Cardiac fibroblast (primary cell): ENCODE measurements around the gene SEC14L6.

Experiments used
- DNase-seq, 2 donors: peaks; one replicate each; pipeline versions ENCODE4 v3.0.0 to v3.0.0-alpha.2; 2010; ENCODE audit warnings: low read depth in 2 of 2
- H3K4me3 ChIP-seq, 2 donors: replicated peaks in 1 of 2; 1 replicate in 1 of 2; 2 replicates in 1 of 2; pipeline ENCODE4 v1.5.1; 2011; ENCODE audit warnings: low read depth in 2 of 2, low read length in 2 of 2, mild to moderate bottlenecking in 2 of 2, moderate library complexity in 1 of 2
- TF ChIP-seq, protein P1 (sequence below): IDR thresholded peaks from one replicate; pipeline ENCODE4 v1.5.1; 2011; ENCODE audit warnings: low read depth, mild to moderate bottlenecking, low read length, inconsistent platforms

Gene SEC14L6

DNA sequence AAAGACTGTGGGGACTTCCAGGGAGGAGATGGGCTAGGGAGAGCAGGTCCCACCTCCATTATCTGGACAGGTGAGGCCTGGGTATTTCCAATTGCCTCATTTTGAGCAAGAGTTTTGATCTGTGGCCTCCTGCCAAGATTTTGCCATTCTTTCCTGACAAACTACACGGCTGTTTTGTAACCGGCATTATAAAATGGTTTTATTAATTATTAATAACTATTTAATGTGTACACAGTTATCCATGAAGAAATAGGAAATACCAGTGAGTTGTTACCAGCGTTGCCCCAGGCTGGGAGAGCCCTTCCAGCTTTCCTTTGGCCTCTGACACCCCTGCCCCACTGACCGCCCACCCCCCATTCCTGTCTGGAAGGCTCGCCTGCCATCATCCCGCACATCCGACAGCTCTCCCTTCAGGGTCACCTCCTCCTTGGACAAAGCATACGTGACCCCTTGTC, 59.9 kb downstream of the SEC14L6 start:
- DNase-seq: no peak
- no peak overlapping the region for H3K4me3 ChIP-seq
- TF ChIP-seq, protein P1, sequence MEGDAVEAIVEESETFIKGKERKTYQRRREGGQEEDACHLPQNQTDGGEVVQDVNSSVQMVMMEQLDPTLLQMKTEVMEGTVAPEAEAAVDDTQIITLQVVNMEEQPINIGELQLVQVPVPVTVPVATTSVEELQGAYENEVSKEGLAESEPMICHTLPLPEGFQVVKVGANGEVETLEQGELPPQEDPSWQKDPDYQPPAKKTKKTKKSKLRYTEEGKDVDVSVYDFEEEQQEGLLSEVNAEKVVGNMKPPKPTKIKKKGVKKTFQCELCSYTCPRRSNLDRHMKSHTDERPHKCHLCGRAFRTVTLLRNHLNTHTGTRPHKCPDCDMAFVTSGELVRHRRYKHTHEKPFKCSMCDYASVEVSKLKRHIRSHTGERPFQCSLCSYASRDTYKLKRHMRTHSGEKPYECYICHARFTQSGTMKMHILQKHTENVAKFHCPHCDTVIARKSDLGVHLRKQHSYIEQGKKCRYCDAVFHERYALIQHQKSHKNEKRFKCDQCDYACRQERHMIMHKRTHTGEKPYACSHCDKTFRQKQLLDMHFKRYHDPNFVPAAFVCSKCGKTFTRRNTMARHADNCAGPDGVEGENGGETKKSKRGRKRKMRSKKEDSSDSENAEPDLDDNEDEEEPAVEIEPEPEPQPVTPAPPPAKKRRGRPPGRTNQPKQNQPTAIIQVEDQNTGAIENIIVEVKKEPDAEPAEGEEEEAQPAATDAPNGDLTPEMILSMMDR: no peak

DNA sequence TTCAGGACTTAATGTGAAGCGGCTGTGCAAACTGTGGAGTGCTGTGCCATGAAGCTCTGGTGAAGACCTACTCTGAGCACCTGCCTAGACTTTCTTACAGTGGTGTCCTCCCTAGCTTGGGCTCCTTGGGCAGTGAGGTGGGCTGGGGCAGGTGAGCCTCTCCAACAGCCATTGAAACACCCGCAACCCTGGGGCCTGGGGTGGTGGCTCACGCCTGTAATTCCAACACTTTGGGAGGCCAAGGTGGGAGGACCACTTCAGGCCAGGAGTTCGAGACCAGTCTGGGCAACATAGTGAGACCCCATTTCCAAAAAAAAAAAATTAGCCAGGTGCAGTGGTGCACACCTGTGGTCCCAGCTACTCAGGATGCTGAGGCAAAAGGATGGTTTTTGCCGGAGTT, 60.4 kb downstream of the SEC14L6 start:
- no peak for DNase-seq
- TF ChIP-seq, protein P1: no peak
- H3K4me3 ChIP-seq: no peak overlapping the region

DNA sequence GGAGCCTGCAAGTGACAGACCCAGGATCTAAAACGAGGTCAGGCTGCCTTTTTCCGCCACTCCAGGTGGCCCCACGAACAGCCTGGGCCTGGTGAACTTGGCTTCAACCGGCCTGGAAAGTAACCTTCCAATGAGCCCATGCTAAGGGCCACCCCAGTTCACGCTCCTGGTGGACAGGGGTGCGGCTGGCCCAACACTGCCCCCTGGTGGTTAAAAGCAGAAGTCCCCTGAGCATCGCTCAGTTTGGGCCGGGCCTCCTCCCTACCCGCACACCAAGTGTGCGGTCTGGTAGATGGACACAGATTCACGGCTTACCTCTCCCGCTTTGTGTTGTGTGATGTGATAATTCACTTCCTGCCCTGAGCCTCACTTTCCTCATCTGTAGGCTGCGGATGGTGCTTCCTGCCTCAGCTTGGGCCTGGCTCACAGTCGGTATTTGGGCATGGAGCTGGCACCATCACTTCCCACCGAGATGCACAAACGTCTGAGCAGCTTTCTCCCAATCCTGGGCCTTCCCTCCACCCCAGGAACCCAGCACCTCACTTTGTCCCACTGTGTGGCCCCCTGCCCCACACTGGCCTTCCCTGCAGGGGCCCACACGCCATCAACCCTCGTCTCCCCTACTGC, 61.1 kb downstream of the SEC14L6 start:
- TF ChIP-seq, protein P1: peak; percentile 90
- H3K4me3 ChIP-seq: no peak overlapping the region

DNA sequence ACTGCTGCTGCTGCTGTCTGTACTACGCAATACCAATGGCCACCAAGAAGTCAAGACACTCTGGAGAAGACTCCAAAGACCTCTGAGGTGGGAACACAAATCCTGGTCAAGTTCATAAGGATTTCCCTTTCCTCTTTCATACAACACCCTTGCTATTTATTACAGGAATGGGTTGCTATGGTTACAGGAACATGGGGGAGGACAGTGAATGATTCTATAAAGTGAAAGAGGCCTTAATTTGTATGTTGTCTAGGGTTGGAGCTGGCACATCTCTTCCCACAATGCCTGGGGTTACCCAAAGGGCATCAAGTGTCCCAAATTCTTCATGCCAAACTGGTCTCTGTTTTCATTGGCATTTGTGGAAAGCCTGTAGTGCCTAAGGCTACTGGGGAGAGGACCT, 63.4 kb downstream of the SEC14L6 start:
- DNase-seq: peak; percentile 20 to 48
- TF ChIP-seq, protein P1: no peak
- H3K4me3 ChIP-seq: no peak overlapping the region

More for the DNA sequence above, 61.1 kb downstream of the SEC14L6 start:
- peak; percentile 63 for DNase-seq

DNA sequence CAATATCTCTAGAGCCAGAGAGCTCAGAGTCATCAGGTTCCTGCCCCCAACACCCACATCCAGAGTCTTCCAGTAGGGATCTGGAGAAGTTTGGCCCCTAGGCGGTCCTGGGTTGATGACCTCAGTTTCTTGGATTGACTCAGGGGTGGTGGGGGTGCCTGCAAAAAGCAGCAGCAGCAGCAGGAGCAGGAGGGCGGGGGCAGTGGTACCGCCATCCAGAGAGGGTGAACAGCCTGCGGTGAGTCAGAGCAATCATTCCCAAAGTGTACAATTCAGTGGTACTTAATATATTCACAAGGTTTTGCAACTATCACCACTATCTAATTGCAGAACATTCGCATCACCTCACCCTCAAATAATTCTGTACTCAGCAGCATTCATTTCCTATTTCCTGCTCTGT, 64.8 kb downstream of the SEC14L6 start:
- TF ChIP-seq, protein P1: no peak
- no peak overlapping the region for H3K4me3 ChIP-seq
- DNase-seq: peak in 1 of 2 donors; percentile 5

DNA sequence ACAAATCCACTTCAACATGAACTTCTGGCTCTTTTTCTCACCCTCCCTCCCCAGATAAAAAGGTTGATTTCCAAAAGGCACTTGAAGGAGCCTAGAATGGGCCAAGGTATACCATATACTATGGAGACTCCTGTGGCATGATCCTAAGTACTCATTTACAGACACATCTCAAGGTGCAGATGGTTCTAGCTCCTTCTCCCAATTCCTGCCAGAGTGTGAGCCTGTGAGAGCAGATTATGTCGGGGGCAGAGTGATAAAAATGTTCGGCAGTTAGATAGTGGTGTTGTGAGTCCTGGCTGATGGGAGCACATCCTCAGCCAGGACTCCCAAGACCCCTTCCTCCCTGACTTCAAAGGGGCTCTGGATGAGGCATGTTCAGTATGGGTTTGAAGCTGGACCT, 66.6 kb downstream of the SEC14L6 start:
- no peak overlapping the region for H3K4me3 ChIP-seq
- DNase-seq: no peak
- TF ChIP-seq, protein P1: no peak
